Vagina (tissue), 2 donors: ENCODE data around the gene FNDC3A.

Source experiments
- CTCF ChIP-seq, 3 experiments: fragments of 450-650 bp in 2 of 3; fragments of 200-600 bp in 1 of 3; sonication (generic) in 1 of 3; IDR thresholded peaks; one replicate each; pipeline ENCODE4 v1.5.1; 2017 to 2019; ENCODE audit warnings: antibody characterized with exemption in 3 of 3, mild to moderate bottlenecking in 2 of 3, moderate library complexity in 2 of 3
- POLR2A ChIP-seq, 2 donors: fragments of 450-650 bp; IDR thresholded peaks; one replicate each; pipeline ENCODE4 v1.6.1; 2017; ENCODE audit warnings: antibody characterized with exemption in 2 of 2, mild to moderate bottlenecking in 2 of 2, moderate library complexity in 2 of 2

DNA sequence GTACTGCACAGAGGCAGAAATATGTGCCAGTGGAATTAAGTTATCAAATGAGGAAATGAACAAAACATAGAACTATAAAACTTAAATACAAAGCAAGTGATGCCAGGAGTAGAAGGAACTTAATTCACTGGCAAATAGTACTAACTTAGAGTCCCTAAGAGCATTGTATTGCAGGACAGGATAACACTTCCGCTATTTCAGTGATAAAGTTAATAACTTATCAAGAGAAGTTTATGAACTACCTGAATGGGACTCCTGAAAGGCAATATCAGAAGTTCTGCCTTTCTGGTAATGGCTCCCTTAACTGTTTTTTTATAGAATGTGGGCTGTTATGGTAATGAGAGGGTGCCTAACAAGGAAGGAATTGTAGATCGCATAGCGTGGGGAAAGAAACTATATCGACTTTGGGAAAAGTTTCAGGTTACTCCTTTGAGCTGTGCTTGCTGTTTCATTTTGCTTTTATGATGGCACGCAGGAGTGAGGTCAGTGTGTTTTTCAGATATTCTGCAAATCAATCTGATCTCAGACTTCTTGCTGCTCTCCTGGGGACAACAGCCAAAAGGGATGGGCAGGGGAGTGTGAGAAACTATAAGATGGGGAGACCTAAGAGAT is 149.1 kb downstream of the FNDC3A start:
- TF ChIP-seq CTCF (IDR thresholded peaks at IDR 0.05) (no peak), POLR2A (IDR thresholded peaks at IDR 0.05) (no peak)
